GM19099 (cell line): ENCODE measurements around the gene GBF1.

Source experiments
- POLR2A ChIP-seq: IDR thresholded peaks from 3 replicates; pipeline ENCODE4 v1.6.1; 2011; ENCODE audit warnings: low read depth; ENCODE audit not compliant: insufficient read length; ENCODE audit errors: extremely low read depth

The GBF1 gene

DNA sequence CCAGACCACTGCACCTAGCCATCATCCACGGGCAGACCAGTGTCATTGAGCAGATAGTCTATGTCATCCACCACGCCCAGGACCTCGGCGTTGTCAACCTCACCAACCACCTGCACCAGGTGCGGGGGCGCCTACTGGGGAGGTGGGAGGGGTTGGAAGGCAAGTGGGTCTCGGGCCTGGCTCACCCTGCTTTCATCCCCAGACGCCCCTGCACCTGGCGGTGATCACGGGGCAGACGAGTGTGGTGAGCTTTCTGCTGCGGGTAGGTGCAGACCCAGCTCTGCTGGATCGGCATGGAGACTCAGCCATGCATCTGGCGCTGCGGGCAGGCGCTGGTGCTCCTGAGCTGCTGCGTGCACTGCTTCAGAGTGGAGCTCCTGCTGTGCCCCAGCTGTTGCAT lies 154.7 kb downstream of the GBF1 start:
- no peak for TF ChIP-seq POLR2A

DNA sequence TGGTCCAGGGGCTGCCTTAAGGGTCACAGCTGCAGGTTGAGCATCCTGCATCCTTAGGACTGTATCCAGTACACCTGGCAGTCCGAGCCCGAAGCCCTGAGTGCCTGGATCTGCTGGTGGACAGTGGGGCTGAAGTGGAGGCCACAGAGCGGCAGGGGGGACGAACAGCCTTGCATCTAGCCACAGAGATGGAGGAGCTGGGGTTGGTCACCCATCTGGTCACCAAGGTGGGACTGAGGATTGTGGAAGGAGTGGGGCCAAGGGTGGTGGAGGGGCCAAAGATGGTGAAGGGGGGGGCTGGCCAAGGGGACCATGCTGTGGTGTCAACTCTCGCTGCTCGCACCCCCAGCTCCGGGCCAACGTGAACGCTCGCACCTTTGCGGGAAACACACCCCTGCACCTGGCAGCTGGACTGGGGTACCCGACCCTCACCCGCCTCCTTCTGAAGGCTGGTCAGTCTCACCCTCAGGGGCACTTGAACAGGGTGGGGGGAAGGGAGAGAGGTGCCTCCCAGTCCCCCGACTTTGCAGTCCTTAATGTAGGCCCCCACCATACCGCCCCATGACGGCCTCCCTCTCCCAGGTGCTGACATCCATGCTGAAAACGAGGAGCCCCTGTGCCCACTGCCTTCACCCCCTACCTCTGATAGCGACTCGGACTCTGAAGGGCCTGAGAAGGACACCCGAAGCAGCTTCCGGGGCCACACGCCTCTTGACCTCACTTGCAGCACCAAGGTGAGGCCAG lies 155.4 kb downstream of the GBF1 start:
- TF ChIP-seq POLR2A, result no peak

DNA sequence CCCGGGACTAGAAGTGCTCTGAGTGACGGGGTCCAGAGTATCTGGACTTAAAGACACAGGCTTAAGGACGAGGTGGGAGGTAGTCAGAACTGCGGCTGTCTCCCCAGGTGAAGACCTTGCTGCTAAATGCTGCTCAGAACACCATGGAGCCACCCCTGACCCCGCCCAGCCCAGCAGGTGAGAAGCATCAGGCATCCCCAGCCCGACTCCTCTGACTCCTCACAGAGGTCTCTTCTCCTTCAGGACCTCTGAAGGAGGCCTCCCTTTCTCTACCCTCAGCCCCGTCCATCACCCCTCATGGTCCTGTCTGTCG lies 156.0 kb downstream of the GBF1 start:
- TF ChIP-seq POLR2A, result no peak

DNA sequence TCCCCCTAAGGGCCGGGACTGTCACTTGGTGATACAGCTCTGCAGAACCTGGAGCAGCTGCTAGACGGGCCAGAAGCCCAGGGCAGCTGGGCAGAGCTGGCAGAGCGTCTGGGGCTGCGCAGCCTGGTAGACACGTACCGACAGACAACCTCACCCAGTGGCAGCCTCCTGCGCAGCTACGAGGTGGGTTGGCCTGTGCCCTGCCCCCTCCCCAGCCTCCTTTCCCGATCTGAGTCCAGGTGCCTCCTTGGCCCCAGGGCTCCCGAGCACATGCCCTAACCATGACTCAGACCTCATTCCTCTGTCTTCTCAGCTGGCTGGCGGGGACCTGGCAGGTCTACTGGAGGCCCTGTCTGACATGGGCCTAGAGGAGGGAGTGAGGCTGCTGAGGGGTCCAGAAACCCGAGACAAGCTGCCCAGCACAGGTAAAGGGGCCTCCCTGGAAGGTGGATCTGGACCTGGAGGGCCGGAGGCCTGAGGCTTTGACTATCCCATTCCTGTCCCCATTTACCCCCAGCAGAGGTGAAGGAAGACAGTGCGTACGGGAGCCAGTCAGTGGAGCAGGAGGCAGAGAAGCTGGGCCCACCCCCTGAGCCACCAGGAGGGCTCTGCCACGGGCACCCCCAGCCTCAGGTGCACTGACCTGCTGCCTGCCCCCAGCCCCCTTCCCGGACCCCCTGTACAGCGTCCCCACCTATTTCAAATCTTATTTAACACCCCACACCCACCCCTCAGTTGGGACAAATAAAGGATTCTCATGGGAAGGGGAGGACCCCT lies 156.6 kb downstream of the GBF1 start:
- no peak for TF ChIP-seq POLR2A

DNA sequence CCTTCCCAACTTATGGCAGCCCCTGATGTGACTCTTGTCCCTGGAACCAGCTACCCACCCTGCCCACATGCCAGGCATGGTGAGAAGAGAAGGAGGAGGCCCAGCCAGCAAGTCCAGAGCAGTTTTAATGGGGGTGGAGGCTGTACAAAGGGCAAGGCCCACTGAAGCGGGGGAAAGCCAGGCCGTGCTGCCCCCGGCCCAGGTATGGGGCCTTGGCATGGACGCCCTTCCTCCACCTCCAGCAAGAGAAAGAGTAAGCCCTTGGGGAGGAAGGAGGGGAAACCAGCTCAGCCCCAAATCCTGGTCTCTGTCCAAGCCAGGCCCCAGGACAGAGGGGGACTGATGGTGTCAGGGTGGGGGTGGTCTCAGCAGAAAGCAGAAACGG lies 157.2 kb downstream of the GBF1 start:
- TF ChIP-seq POLR2A, result no peak

DNA sequence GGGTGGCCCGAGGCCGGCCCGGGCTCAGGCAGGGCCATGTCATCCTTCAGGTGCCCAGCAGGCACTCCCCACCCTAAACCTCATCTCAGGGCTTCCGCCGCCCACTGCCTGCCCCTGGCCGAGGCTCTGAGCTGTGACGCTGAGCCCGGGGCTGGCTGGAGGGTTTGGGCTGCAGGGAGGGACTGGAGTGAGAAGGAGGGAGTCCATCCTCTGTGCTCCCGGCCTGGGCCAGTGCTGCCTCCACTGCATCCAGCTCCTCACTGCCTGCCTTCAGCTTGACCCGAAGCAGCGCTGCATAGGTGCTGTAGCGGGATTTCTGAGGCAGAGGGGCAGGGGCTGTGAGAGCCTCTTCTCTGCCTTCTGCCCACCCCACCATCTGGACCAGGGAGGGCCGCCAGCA lies 157.8 kb downstream of the GBF1 start:
- TF ChIP-seq POLR2A, result no peak

DNA sequence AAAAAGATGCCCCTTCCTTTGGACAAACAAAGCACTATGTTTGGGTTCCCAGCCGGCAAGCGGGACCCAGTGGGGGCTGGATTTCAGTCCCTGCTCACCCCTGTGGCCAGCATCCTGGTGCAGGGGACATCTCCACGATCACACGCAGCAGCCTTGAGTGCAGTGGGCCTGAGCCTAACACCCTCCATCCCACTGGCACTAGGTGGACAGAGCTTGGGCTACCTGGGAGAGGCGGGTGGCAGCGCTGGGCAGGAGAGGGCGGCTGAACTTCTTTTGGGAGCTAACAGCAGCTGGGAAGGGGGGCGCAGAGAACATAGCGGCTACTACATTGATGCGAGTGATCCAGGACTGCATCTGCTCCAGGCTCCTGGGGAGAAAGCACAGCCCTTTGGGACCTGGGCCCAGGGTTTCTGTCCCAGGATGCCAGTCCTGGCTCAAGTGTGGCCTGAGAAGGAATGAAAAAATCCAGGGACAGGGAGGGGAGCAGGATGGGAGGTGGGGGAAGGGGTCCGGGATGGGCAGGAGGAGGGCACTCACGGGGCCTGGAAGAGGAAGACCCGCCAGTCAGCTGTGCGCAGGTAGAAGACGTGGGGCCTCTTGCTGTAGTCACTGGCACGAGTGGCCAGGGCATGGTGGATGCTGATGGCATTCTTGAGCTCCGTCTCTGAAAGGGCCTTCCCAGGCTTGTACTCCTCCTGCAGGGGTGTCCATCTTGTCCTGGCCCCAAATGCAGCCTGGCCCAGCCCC lies 159.2 kb downstream of the GBF1 start:
- no peak for TF ChIP-seq POLR2A

DNA sequence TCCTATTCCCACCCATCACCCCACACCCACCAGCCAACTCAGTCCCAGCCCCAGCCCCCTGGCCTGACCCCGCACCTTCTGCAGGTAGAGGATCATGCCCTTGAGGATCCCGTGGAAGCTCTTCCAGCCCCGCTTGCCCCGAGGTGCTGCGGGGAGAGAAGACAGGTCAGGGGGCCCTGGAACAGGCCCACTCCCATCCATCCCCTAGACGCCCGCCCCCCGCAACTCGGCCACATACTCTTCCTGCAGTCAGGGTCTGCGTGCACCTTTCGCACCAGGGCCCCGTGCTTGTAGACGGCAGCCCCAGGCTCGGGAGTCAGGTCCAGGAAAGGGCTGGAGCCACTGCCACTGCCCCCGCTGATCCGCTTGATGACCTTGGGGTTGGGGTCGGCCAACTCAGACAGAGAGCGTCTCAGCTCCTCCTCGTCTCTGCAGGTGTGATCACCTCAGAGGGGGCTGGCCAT lies 159.8 kb downstream of the GBF1 start:
- TF ChIP-seq POLR2A, result no peak

DNA sequence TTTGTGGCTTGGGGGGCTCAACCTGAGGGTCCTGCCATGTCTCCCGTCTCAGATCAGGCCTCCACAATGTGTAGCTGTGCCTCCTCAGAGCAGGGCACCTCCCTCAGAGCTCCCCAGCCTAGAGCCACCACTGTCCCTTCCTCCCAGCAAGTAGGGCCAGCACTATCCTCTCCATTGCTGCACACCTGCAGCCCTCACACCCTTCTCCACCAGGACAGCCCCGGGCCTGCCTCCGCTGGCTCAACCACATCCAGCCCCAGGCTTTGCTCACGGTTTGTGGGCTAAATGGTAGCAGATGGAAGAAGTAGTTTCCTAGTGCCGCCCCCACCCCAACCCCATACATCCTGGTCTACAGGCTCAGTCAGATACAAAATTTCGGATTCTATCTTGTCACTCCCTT lies 160.3 kb downstream of the GBF1 start:
- TF ChIP-seq POLR2A, result peak; percentile 19

DNA sequence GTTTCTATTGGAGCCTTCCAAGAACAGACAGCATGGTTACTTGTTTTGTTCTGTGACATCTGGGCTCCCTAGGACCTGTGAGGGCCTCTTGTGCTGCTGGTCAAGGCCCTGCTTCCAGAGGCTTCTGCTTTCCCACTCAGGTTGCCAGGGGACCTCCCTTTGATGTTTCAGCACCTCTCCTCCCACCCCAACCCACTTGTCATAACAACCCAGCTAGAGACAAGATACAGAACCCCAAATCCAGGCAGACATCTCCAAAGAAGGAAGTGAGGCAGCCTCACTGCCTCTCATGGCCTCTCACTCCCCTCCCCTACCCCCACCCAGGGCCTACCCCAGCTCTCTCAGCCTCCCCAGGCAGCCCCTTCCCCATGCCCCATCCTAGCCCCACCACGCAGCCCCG lies 161.5 kb downstream of the GBF1 start:
- no peak for TF ChIP-seq POLR2A

DNA sequence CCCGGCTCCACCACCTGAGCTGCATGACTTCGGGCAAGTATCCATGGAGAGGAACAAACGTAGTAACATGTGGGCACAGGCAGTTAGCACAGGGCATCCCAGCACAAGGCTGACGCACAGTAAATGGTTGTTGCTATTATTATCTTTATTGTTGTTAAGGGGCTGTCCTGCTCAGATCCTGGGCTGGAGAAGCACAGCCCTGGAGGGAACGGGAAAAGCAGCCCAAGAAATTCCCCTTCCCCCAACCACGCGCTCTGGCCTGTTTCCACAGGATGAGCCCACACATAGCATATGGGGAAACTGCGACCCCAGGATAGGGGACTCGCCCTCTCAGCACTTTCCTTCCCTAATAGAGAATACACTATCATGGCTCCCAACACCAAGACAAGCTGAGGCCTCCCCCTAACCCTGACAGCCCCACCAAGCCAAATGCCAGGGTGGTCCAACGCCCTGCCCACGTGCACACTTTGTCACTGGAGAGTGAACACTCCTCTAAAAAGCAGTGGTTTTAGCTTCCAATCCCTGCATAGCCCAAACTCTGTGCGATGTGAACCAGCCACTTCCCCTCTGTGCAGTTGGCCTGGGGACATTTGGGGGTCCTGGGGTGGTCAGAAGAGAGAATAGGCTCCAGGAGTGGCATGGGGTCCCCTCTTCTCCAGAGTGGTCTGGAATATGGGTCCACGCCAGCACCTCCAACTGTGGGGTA lies 162.2 kb downstream of the GBF1 start:
- peak; percentile 3 for TF ChIP-seq POLR2A

DNA sequence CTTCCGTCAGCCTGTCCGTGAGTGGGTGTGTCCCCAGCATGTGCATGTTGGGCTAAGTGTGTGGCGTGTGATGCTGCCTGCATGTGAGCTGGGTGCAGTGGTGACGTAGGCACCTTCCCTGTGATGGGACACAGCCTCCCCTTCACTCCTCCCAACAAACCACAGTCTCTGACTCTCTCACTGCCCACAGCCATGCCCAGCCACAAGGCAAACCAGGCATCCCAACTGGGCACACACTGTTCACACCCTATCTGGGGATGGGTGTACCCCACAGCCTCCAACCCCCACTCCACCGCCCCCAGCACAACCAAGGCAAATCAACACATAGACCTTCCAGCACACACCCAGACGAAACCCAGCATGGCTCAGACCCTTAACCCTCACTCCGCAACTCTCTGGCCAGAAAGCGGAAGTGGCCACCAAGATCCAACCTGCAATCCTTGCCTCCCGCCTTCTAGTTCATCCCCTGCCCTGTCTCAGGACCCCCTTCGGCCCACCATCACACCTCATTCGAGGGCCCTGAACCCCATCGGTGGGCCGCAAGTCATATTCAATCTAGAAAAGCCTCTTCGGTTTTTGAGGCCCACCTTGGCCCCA lies 162.9 kb downstream of the GBF1 start:
- TF ChIP-seq POLR2A, result no peak

DNA sequence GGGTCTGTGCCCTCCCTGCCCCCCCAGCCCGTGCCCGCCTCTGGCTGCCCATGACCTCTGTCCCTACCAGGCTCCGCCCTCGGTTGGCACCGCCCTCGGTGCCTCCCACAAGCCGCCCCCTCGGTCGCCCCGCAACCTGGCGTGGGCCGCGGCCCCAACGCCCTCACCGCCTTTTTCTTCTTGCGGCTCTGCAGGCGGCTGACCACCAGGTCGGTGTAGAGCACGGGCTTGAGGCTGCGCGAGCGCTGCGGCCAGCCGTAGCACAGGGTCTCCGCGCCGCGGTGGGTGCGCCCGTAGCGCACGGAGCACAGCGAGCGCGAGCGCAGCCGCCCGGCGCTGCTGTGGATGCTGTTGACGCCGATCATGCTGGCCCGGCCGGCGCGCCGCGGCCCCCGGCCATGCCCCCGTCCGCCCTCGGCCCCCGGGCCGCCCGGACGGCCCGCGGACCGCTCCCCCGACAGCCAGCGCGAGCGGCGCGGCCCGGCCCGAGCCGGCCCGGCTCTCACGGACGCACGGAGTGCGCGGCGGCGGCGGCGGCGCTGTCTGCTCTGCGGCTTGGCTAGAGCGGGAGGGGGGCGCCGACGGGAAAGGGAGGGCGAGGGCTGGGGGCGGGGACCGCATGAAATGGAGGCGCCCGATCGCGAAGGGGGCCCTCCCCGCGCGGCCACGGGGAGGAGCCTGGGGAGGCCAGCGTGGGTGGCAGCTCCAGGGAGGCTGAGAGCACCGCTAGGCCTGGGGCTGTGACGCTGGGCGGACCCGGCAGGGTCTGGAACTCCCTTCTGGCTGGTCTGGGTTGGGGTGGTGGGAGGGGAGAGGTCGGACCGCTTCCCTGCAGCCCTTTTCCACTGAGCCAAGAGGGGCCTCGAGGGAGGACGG lies 163.6 kb downstream of the GBF1 start:
- no peak for TF ChIP-seq POLR2A
